Testis (tissue), 3 donors: ENCODE measurements around the gene CFAP43. TPM values are rescaled to one million over a fixed set of nuclear protein-coding genes. Genes with fewer than 3 reads are reported as not detected.
A peak's percentile ranks its signal among the peaks of the same experiment; 100 is the strongest.

Experiments used
- DNase-seq: peaks from one replicate; pipeline ENCODE4 v3.0.0-alpha.2; 2019
- H3K27ac ChIP-seq, 2 donors: fragments of 200-600 bp; sonication (generic); one replicate each; pipeline ENCODE4 v1.5.1; 2019
- H3K27me3 ChIP-seq: fragments of 200-600 bp; sonication (generic); one replicate; pipeline ENCODE4 v1.5.1; 2019
- H3K36me3 ChIP-seq: fragments of 200-600 bp; sonication (generic); one replicate; pipeline ENCODE4 v1.5.1; 2017; ENCODE audit warnings: low read depth; ENCODE audit errors: missing control alignments
- H3K4me1 ChIP-seq: fragments of 200-600 bp; sonication (generic); one replicate; pipeline ENCODE4 v1.5.1; 2019
- H3K4me3 ChIP-seq, 2 donors: fragments of 200-600 bp; sonication (generic); one replicate each; pipeline ENCODE4 v1.5.1; 2017 to 2019
- H3K9me3 ChIP-seq: fragments of 200-600 bp; sonication (generic); one replicate; pipeline ENCODE4 v1.5.1; 2017
- POLR2A ChIP-seq: fragments of 450-650 bp; IDR thresholded peaks from one replicate; pipeline ENCODE4 v1.6.1; 2017; ENCODE audit warnings: antibody characterized with exemption, mild to moderate bottlenecking, moderate library complexity
- WGBS, 2 donors: methylation state at CpG; one replicate each; pipeline ENCODE4 v1.1.5; 2018; 5-methylcytosine and 5-hydroxymethylcytosine counted together
- intact Hi-C: fragments of 100-400 bp; cut with DNase I; formaldehyde crosslinking; loops from one replicate; pipeline ENCODE4 v1.15.1; 2023; ENCODE audit warnings: low total_unique reads
- polyA plus RNA-seq: library from polyadenylated mRNA; stranded (reverse); fragments of 350-450 nt; fragmentation: Illumina TruSeq; extraction: RNeasy Lipid Tissue Mini Kit (QIAGEN cat#74804); gene quantifications from one replicate; pipeline ENCODE4 v1.2.3, GENCODE V29; 2014; ENCODE audit warnings: low read depth, low replicate concordance; ENCODE audit not compliant: insufficient read depth
- total RNA-seq, 2 donors: library from RNA; depleted of rRNA; stranded (reverse); fragments of >200 nt; gene quantifications; one replicate each; pipeline ENCODE4 v1.2.3, GENCODE V29; 2016
- TF ChIP-seq, protein P1 (sequence below), 3 experiments: fragments of 450-650 bp in 2 of 3; fragments of 200-600 bp in 1 of 3; sonication (generic) in 1 of 3; IDR thresholded peaks; one replicate each; pipeline ENCODE4 v1.5.1; 2016 to 2019; ENCODE audit warnings: antibody characterized with exemption in 3 of 3, mild to moderate bottlenecking in 2 of 3, moderate library complexity in 1 of 3

CFAP43 gene
- total and polyA plus RNA-seq, 3 donors from 2014 or later = 37.8 to 72.8 (median 60.7) TPM

- H3K4me1 ChIP-seq = no peaks in the 10 kb centered on the region
- no peak overlapping the region for H3K4me3 ChIP-seq
- intact Hi-C loops = no loop called here
- no peak for DNase-seq
- no peaks in the 10 kb centered on the region for H3K27me3 ChIP-seq
- no peaks in the 10 kb centered on the region for H3K9me3 ChIP-seq
- WGBS, 2 donors = 95 to 100% methylated on average over 2 to 3 of the region's 3 CpGs
- no peak for TF ChIP-seq POLR2A
- TF ChIP-seq, protein P1, sequence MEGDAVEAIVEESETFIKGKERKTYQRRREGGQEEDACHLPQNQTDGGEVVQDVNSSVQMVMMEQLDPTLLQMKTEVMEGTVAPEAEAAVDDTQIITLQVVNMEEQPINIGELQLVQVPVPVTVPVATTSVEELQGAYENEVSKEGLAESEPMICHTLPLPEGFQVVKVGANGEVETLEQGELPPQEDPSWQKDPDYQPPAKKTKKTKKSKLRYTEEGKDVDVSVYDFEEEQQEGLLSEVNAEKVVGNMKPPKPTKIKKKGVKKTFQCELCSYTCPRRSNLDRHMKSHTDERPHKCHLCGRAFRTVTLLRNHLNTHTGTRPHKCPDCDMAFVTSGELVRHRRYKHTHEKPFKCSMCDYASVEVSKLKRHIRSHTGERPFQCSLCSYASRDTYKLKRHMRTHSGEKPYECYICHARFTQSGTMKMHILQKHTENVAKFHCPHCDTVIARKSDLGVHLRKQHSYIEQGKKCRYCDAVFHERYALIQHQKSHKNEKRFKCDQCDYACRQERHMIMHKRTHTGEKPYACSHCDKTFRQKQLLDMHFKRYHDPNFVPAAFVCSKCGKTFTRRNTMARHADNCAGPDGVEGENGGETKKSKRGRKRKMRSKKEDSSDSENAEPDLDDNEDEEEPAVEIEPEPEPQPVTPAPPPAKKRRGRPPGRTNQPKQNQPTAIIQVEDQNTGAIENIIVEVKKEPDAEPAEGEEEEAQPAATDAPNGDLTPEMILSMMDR (IDR thresholded peaks at IDR 0.05) = no peak
- H3K27ac ChIP-seq = no peak overlapping the region
- H3K36me3 ChIP-seq = no peaks in the 10 kb centered on the region
These were observed 15.5 kb downstream of the CFAP43 start for GRCh38 chr10:104216631-104217030.

DNA sequence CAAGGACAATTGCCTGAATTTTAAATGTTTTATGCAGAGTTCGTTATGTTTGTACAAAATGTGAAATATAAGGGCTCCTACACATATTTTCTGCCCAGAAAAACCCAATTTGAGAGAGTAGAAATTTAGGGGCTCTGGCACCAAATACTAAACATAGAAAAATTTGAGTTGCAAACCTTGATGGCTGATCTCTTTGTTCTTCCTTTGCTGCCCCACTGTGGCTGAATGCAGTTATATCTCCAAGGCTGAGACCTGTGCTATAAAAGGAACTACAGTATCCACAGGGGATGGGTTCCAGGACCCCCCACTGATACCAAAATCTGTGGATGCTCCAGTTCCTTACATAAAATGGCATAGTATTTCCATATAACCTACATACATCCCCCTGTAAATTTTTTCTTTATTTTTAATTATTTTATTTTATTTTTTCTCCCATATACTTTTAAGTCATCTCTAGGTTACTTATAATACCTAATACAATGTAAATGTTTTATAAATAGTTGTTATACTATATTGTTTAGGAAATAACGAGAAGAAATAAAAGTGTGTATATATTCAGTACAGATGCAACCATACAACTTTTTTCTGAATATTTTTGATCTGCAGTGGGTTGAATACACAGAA lies 22.5 kb downstream of the CFAP43 start:
- Histone ChIP-seq H3K4me1 (no peaks in the 10 kb centered on the region), H3K9me3 (no peaks in the 10 kb centered on the region), H3K4me3 (no peak overlapping the region), H3K27me3 (no peaks in the 10 kb centered on the region), H3K27ac (no peak overlapping the region), H3K36me3 (no peaks in the 10 kb centered on the region)
- peak; percentile 58 for DNase-seq
- TF ChIP-seq, protein P1 (IDR thresholded peaks at IDR 0.05) = peak in 2 of 3 experiments; percentile 51 to 54
- no peak for TF ChIP-seq POLR2A
- intact Hi-C loops = loop anchor here (10.0 kb wide), 1 partner anchor 165 kb away; no protein-coding TSS in a partner anchor
- WGBS, 2 donors = 48 to 49% methylated on average over 2 of the region's 2 CpGs

GRCh38 chr10:104208730-104209129 lies 23.4 kb downstream of the CFAP43 start:
- WGBS, 2 donors = 62 to 73% methylated on average over 3 of the region's 3 CpGs
- Histone ChIP-seq H3K9me3 (no peaks in the 10 kb centered on the region), H3K27ac (no peak overlapping the region), H3K4me1 (no peaks in the 10 kb centered on the region), H3K27me3 (no peaks in the 10 kb centered on the region), H3K4me3 (no peak overlapping the region), H3K36me3 (no peaks in the 10 kb centered on the region)
- no peak for TF ChIP-seq POLR2A
- TF ChIP-seq, protein P1 (IDR thresholded peaks at IDR 0.05) = no peak
- intact Hi-C loops = loop anchor here (10.0 kb wide), 1 partner anchor 164 kb away; no protein-coding TSS in a partner anchor
- DNase-seq = no peak

DNA sequence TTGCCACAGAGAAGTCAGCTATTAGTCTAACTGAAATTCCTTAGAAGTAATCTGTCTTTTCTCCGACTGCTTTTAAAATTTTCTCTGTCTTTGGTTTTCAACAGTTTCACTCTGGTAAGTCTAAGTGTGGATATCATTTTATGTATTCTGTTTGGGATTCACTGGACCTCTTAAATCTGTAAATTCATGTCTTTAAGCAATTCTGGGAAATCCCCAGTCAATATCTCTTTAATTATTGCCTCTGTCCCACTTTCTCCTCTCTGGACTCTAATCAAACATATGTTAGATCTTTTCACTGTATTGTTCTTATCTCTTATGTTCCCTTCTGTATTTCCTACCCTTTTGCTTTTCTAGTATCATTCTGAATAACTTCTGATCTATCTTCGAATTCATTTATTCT lies 29.9 kb downstream of the CFAP43 start:
- no peaks in the 10 kb centered on the region for H3K36me3 ChIP-seq
- no peaks in the 10 kb centered on the region for H3K9me3 ChIP-seq
- no peak for DNase-seq
- H3K4me1 ChIP-seq = no peaks in the 10 kb centered on the region
- TF ChIP-seq POLR2A = no peak
- TF ChIP-seq, protein P1 (IDR thresholded peaks at IDR 0.05) = no peak
- H3K27me3 ChIP-seq = no peaks in the 10 kb centered on the region
- no peak overlapping the region for H3K27ac ChIP-seq
- H3K4me3 ChIP-seq = no peak overlapping the region
- intact Hi-C loops = loop anchor here (10.0 kb wide), 1 partner anchor 157 kb away; no protein-coding TSS in a partner anchor
- 92 to 98% methylated on average over 2 of the region's 2 CpGs for WGBS, 2 donors

- 100% methylated on average over 1 of the region's 1 CpG for WGBS, 2 donors
- no peaks in the 10 kb centered on the region for H3K36me3 ChIP-seq
- H3K4me1 ChIP-seq = no peaks in the 10 kb centered on the region
- DNase-seq = no peak
- H3K9me3 ChIP-seq = no peaks in the 10 kb centered on the region
- H3K27ac ChIP-seq = no peak overlapping the region
- TF ChIP-seq POLR2A = no peak
- TF ChIP-seq, protein P1 (IDR thresholded peaks at IDR 0.05) = no peak
- intact Hi-C loops = loop anchor here (10.0 kb wide), 1 partner anchor 157 kb away; no protein-coding TSS in a partner anchor
- H3K4me3 ChIP-seq = no peak overlapping the region
- H3K27me3 ChIP-seq = no peaks in the 10 kb centered on the region
These were observed 30.5 kb downstream of the CFAP43 start for GRCh38 chr10:104201636-104202035.
